ENCODE results near the gene PCNT.

The PCNT gene

DNA sequence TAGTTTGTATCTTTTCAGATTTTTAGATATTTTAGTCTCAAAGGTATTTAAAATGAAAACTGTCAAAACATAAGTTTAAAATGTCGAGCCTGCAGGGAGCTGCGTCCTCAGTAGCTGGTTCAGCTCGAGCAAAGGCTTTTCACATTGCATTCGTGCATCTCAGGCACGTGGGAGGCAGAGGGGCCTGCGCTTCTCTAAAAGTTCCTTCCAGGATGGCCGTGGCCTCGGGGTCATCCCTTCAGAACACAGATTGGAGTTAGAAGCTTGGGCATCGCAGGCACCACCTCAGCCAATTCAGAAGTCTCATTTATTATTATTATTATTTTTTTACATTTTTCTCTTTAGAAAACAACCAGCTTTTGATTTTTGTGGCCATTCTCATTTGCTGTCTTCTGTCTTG is 67.8 kb downstream of the PCNT start:
- no peaks in the 10 kb centered on the region for H3K27me3 ChIP-seq (ENCODE audit: control insufficient read depth, low read length)
- no peaks in the 10 kb centered on the region for H3K9me2 ChIP-seq (replicated peaks; ENCODE audit: control insufficient read depth, low read length)
- peaks cover 2% of the 10 kb centered on the region; the same call in 1 of the 2 replicates for H3K79me2 ChIP-seq (ENCODE audit: control insufficient read depth, low read length)
- no peak overlapping the region for H3K4me2 ChIP-seq (ENCODE audit: low read length)
- no peaks in the 10 kb centered on the region for H3F3A ChIP-seq (ENCODE audit: control insufficient read depth, insufficient read depth)
- no peaks in the 10 kb centered on the region for H3K9me3 ChIP-seq (ENCODE audit: control insufficient read depth, insufficient read depth, low read length)
- no peaks in the 10 kb centered on the region for H4K20me1 ChIP-seq (ENCODE audit: control insufficient read depth, insufficient read depth, low read depth, low read length)
- peaks cover 43% of the 10 kb centered on the region for H3K36me3 ChIP-seq (ENCODE audit: control insufficient read depth, low read length)
- H3K4me1 ChIP-seq (ENCODE audit: control insufficient read depth, low read length): no peaks in the 10 kb centered on the region
- TF ChIP-seq CTCF (IDR thresholded peaks at IDR 0.05; ENCODE audit: low read depth, low read length, poor library complexity, severe bottlenecking): no peak
- TF ChIP-seq EZH2phosphoT487 (IDR thresholded peaks at IDR 0.05; ENCODE audit: borderline replicate concordance, low read length): no peak
- H3K27ac ChIP-seq (ENCODE audit: low read depth, low read length): no peak overlapping the region
- H3K4me3 ChIP-seq (ENCODE audit: low read length): no peak overlapping the region

- H3K79me2 ChIP-seq (ENCODE audit: control insufficient read depth, low read length): no peaks in the 10 kb centered on the region; the same call in 1 of the 2 replicates
- H3K9me2 ChIP-seq (replicated peaks; ENCODE audit: control insufficient read depth, low read length): no peaks in the 10 kb centered on the region
- peaks cover 45% of the 10 kb centered on the region for H3K36me3 ChIP-seq (ENCODE audit: control insufficient read depth, low read length)
- no peaks in the 10 kb centered on the region for H3F3A ChIP-seq (ENCODE audit: control insufficient read depth, insufficient read depth)
- H3K9me3 ChIP-seq (ENCODE audit: control insufficient read depth, insufficient read depth, low read length): no peaks in the 10 kb centered on the region
- no peaks in the 10 kb centered on the region for H4K20me1 ChIP-seq (ENCODE audit: control insufficient read depth, insufficient read depth, low read depth, low read length)
- no peaks in the 10 kb centered on the region for H3K27me3 ChIP-seq (ENCODE audit: control insufficient read depth, low read length)
- H3K4me1 ChIP-seq (ENCODE audit: control insufficient read depth, low read length): no peaks in the 10 kb centered on the region
- TF ChIP-seq EZH2phosphoT487 (IDR thresholded peaks at IDR 0.05; ENCODE audit: borderline replicate concordance, low read length): no peak
- no peak for TF ChIP-seq CTCF (IDR thresholded peaks at IDR 0.05; ENCODE audit: low read depth, low read length, poor library complexity, severe bottlenecking)
- no peak overlapping the region for H3K4me3 ChIP-seq (ENCODE audit: low read length)
- H3K27ac ChIP-seq (ENCODE audit: low read depth, low read length): no peak overlapping the region
- no peak overlapping the region for H3K4me2 ChIP-seq (ENCODE audit: low read length)
Measured at GRCh38 chr21:46392921-46393320, 69.0 kb downstream of the PCNT start.

DNA sequence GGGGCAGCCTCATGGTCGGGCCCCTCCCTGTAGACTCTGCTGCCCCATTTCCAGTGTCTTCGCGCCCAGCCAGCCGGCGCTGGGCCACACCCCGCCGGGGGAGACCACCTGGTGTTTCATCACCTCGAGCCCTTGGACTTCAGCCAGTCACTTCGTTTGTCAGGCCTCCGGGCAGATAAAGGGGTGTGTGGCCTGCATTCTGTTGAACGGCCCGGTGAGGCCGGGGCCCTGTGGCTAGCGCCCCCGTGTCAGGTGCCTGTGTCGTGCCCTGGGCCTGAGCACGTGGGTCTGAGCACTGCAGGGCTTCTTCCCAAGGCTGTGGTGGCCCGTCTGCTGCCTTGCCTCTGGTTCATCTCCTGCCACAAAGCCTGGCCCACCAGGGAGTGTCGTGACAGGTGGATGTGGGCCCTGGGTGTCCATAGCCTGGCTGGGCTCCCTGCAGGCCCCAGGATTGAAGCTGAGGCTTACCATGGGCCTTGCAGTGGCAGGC is 69.5 kb downstream of the PCNT start:
- TF ChIP-seq CTCF (IDR thresholded peaks at IDR 0.05; ENCODE audit: low read depth, low read length, poor library complexity, severe bottlenecking) (no peak), EZH2phosphoT487 (IDR thresholded peaks at IDR 0.05; ENCODE audit: borderline replicate concordance, low read length) (no peak)
- no peak overlapping the region for H3K4me3 ChIP-seq (ENCODE audit: low read length)
- H3K27me3 ChIP-seq (ENCODE audit: control insufficient read depth, low read length): no peaks in the 10 kb centered on the region
- no peak overlapping the region for H3K4me2 ChIP-seq (ENCODE audit: low read length)
- no peaks in the 10 kb centered on the region; the same call in 1 of the 2 replicates for H3K79me2 ChIP-seq (ENCODE audit: control insufficient read depth, low read length)
- H4K20me1 ChIP-seq (ENCODE audit: control insufficient read depth, insufficient read depth, low read depth, low read length): no peaks in the 10 kb centered on the region
- H3K4me1 ChIP-seq (ENCODE audit: control insufficient read depth, low read length): no peaks in the 10 kb centered on the region
- no peaks in the 10 kb centered on the region for H3F3A ChIP-seq (ENCODE audit: control insufficient read depth, insufficient read depth)
- peaks cover 48% of the 10 kb centered on the region for H3K36me3 ChIP-seq (ENCODE audit: control insufficient read depth, low read length)
- no peak overlapping the region for H3K27ac ChIP-seq (ENCODE audit: low read depth, low read length)
- no peaks in the 10 kb centered on the region for H3K9me3 ChIP-seq (ENCODE audit: control insufficient read depth, insufficient read depth, low read length)
- no peaks in the 10 kb centered on the region for H3K9me2 ChIP-seq (replicated peaks; ENCODE audit: control insufficient read depth, low read length)

Data from DOHH2 (cell line).